ENCODE data around the gene SERAC1. TPM values are rescaled to one million over a fixed set of nuclear protein-coding genes. Genes with fewer than 3 reads are reported as not detected.

Gene SERAC1
- total RNA-seq, 1 donor from 2014 or later = 9.5 TPM

GRCh38 chr6:158165919-158166416 is 2.1 kb downstream of the SERAC1 start:
- Histone ChIP-seq H3K36me3 (ENCODE audit: control insufficient read depth, insufficient read depth, low read length) (no peaks in the 10 kb centered on the region), H3K27me3 (ENCODE audit: control insufficient read depth, insufficient read depth, low read length) (no peaks in the 10 kb centered on the region), H3K4me3 (ENCODE audit: low read depth, low read length) (no peak overlapping the region)
- TF ChIP-seq CTCF (IDR thresholded peaks at IDR 0.05; ENCODE audit: insufficient read depth, low read length, poor library complexity, severe bottlenecking) = no peak
- DNase-seq (ENCODE audit: low read depth) = no peak

- Histone ChIP-seq H3K36me3 (ENCODE audit: control insufficient read depth, insufficient read depth, low read length) (no peaks in the 10 kb centered on the region), H3K27me3 (ENCODE audit: control insufficient read depth, insufficient read depth, low read length) (no peaks in the 10 kb centered on the region), H3K4me3 (ENCODE audit: low read depth, low read length) (no peak overlapping the region)
- no peak for TF ChIP-seq CTCF (IDR thresholded peaks at IDR 0.05; ENCODE audit: insufficient read depth, low read length, poor library complexity, severe bottlenecking)
- no peak for DNase-seq (ENCODE audit: low read depth)
These were observed 3.4 kb downstream of the SERAC1 start for GRCh38 chr6:158164579-158165170.

GRCh38 chr6:158161566-158162254 is 6.4 kb downstream of the SERAC1 start:
- no peaks in the 10 kb centered on the region for H3K36me3 ChIP-seq (ENCODE audit: control insufficient read depth, insufficient read depth, low read length)
- no peak for DNase-seq (ENCODE audit: low read depth)
- no peak for TF ChIP-seq CTCF (IDR thresholded peaks at IDR 0.05; ENCODE audit: insufficient read depth, low read length, poor library complexity, severe bottlenecking)
- no peak overlapping the region for H3K4me3 ChIP-seq (ENCODE audit: low read depth, low read length)
- no peaks in the 10 kb centered on the region for H3K27me3 ChIP-seq (ENCODE audit: control insufficient read depth, insufficient read depth, low read length)

GRCh38 chr6:158160932-158161539 is 7.0 kb downstream of the SERAC1 start:
- DNase-seq (ENCODE audit: low read depth) = no peak
- H3K36me3 ChIP-seq (ENCODE audit: control insufficient read depth, insufficient read depth, low read length) = no peaks in the 10 kb centered on the region
- no peaks in the 10 kb centered on the region for H3K27me3 ChIP-seq (ENCODE audit: control insufficient read depth, insufficient read depth, low read length)
- no peak overlapping the region for H3K4me3 ChIP-seq (ENCODE audit: low read depth, low read length)
- no peak for TF ChIP-seq CTCF (IDR thresholded peaks at IDR 0.05; ENCODE audit: insufficient read depth, low read length, poor library complexity, severe bottlenecking)

GRCh38 chr6:158158748-158159147 is 9.3 kb downstream of the SERAC1 start:
- no peak for DNase-seq (ENCODE audit: low read depth)
- no peak for TF ChIP-seq CTCF (IDR thresholded peaks at IDR 0.05; ENCODE audit: insufficient read depth, low read length, poor library complexity, severe bottlenecking)
- no peaks in the 10 kb centered on the region for H3K36me3 ChIP-seq (ENCODE audit: control insufficient read depth, insufficient read depth, low read length)
- H3K4me3 ChIP-seq (ENCODE audit: low read depth, low read length) = no peak overlapping the region
- H3K27me3 ChIP-seq (ENCODE audit: control insufficient read depth, insufficient read depth, low read length) = no peaks in the 10 kb centered on the region
